Mesothelial cell of epicardium (in vitro differentiated cells): ENCODE results near the gene CSNK1G2. TPM values are rescaled to one million over a fixed set of nuclear protein-coding genes. Genes with fewer than 3 reads are reported as not detected.

Experiments used
- DNase-seq, 2 experiments: peaks; one replicate each; pipeline ENCODE4 v3.0.0; 2021; ENCODE audit warnings: low spot score in 2 of 2; ENCODE audit not compliant: unreplicated experiment in 2 of 2
- H3K27ac Mint-ChIP-seq: 2 replicates; pipeline ENCODE4 v1.8.0; 2021; ENCODE audit warnings: mixed read lengths
- H3K27me3 Mint-ChIP-seq: 2 replicates; pipeline ENCODE4 v1.8.0; 2021; ENCODE audit warnings: low read depth, mixed read lengths
- H3K36me3 Mint-ChIP-seq: 2 replicates; pipeline ENCODE4 v1.8.0; 2021; ENCODE audit warnings: mixed read lengths
- H3K4me1 Mint-ChIP-seq: 2 replicates; pipeline ENCODE4 v1.8.0; 2021; ENCODE audit warnings: mixed read lengths
- H3K4me3 Mint-ChIP-seq: 2 replicates; pipeline ENCODE4 v1.8.0; 2021; ENCODE audit warnings: mild to moderate bottlenecking, moderate library complexity, mixed read lengths
- H3K9me3 Mint-ChIP-seq: 2 replicates; pipeline ENCODE4 v1.8.0; 2021; ENCODE audit warnings: mixed read lengths
- total RNA-seq: library from RNA; stranded (reverse); gene quantifications from 3 replicates; pipeline ENCODE4 v1.2.1, GENCODE V29; 2021
- TF ChIP-seq, protein P1 (sequence below): fragments of 200-600 bp; sonication (generic); IDR thresholded peaks from one replicate; pipeline ENCODE4 v1.5.0; 2021; ENCODE audit warnings: antibody characterized with exemption; ENCODE audit not compliant: unreplicated experiment

CSNK1G2 gene
- total RNA-seq, 1 donor from 2014 or later: 79.1 TPM

DNA sequence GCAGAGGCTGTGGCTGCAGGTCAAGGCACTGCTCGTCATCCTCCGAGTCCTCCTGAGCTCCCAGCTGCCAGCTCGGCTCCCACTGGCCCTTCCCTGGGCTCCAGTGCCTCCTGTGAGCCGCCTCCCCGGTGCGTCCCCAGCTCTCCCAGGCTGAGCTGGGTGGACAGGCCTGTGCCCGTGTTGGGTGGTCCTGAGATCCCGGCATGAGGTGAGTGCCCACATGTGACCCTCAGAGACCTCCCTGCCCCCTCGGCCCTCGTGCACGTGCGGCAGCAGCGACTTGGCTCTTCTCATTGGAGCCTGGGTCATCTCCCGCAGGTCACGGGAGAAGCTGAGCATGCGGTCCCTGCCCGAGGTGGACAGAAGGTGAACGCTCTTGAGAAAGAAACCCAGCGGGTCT, 20.3 kb upstream of the CSNK1G2 start:
- H3K27me3 Mint-ChIP-seq: no peaks in the 10 kb centered on the region
- TF ChIP-seq, protein P1, sequence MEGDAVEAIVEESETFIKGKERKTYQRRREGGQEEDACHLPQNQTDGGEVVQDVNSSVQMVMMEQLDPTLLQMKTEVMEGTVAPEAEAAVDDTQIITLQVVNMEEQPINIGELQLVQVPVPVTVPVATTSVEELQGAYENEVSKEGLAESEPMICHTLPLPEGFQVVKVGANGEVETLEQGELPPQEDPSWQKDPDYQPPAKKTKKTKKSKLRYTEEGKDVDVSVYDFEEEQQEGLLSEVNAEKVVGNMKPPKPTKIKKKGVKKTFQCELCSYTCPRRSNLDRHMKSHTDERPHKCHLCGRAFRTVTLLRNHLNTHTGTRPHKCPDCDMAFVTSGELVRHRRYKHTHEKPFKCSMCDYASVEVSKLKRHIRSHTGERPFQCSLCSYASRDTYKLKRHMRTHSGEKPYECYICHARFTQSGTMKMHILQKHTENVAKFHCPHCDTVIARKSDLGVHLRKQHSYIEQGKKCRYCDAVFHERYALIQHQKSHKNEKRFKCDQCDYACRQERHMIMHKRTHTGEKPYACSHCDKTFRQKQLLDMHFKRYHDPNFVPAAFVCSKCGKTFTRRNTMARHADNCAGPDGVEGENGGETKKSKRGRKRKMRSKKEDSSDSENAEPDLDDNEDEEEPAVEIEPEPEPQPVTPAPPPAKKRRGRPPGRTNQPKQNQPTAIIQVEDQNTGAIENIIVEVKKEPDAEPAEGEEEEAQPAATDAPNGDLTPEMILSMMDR: no peak
- DNase-seq: no peak
- no peak overlapping the region for H3K4me3 Mint-ChIP-seq
- peaks cover 26% of the 10 kb centered on the region for H3K36me3 Mint-ChIP-seq
- H3K9me3 Mint-ChIP-seq: no peaks in the 10 kb centered on the region
- H3K27ac Mint-ChIP-seq: no peak overlapping the region
- H3K4me1 Mint-ChIP-seq: no peaks in the 10 kb centered on the region

DNA sequence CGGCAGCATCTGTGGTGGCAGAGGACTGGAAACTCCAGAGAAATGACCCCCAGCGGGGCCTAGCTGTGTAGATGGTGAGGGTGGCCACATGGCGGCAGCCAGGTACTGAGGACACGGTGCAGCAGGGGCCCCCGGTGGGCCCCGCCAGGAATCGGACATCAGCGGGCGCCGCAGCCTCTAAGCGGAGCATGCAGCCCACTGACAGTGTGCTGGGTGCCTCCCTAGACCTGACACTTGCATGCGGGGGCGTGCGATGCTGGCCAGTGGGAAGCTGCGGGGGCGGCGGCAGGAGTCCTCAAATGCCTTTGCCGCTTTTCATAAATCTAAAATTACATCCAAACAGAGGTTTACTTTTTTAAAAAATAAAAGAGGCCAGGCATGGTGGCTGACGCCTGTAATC, 19.6 kb upstream of the CSNK1G2 start:
- DNase-seq: no peak
- peaks cover 26% of the 10 kb centered on the region for H3K36me3 Mint-ChIP-seq
- TF ChIP-seq, protein P1: no peak
- no peak overlapping the region for H3K4me3 Mint-ChIP-seq
- no peak overlapping the region for H3K27ac Mint-ChIP-seq
- no peaks in the 10 kb centered on the region for H3K4me1 Mint-ChIP-seq
- H3K9me3 Mint-ChIP-seq: no peaks in the 10 kb centered on the region
- H3K27me3 Mint-ChIP-seq: no peaks in the 10 kb centered on the region

DNA sequence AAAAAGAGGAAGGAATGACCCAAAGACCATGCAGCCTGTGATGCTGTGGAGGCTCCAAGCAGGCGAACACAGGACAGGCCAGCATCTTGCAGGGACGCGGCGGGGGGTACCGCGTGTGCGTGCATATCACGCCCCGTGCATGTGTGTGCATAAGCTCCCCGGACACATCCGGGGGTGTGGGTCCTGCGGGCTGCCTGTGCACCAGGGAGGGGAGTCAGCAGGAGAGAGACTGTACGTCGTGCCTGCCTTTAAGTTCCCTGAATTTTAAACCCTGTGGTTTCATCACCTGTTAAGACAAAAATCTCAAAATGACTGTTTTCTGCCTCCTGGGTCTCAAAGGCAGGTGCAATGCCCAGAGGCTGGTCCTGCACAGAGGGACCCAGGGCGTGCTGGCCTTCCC, 19.1 kb upstream of the CSNK1G2 start:
- H3K4me3 Mint-ChIP-seq: no peak overlapping the region
- H3K36me3 Mint-ChIP-seq: peaks cover 26% of the 10 kb centered on the region
- H3K9me3 Mint-ChIP-seq: no peaks in the 10 kb centered on the region
- no peak for DNase-seq
- no peak overlapping the region for H3K27ac Mint-ChIP-seq
- no peaks in the 10 kb centered on the region for H3K27me3 Mint-ChIP-seq
- H3K4me1 Mint-ChIP-seq: no peaks in the 10 kb centered on the region
- TF ChIP-seq, protein P1: no peak

DNA sequence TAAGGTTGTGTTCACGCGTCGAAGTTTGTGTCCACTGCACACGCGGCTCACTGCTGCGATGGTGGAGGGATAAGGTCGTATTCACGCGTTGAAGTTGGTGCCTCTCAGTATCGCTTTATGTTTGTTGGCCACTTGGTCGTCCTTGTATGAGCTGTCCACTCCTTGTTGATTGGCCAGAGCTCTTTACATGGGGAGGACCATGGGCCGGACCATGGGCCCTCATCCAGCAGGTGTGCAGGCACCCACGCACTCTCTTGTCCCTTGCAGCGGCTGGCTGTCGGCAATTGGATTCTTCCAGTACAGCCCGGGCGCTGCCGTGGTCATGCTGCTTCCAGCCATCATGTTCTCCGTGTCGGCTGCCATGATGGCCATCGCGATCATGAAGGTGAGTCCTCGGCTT, 18.2 kb upstream of the CSNK1G2 start:
- Mint-ChIP-seq H3K27me3 (no peaks in the 10 kb centered on the region), H3K4me3 (no peak overlapping the region), H3K4me1 (no peaks in the 10 kb centered on the region), H3K36me3 (peaks cover 23% of the 10 kb centered on the region), H3K9me3 (peaks cover 4% of the 10 kb centered on the region), H3K27ac (no peak overlapping the region)
- TF ChIP-seq, protein P1: no peak
- no peak for DNase-seq

DNA sequence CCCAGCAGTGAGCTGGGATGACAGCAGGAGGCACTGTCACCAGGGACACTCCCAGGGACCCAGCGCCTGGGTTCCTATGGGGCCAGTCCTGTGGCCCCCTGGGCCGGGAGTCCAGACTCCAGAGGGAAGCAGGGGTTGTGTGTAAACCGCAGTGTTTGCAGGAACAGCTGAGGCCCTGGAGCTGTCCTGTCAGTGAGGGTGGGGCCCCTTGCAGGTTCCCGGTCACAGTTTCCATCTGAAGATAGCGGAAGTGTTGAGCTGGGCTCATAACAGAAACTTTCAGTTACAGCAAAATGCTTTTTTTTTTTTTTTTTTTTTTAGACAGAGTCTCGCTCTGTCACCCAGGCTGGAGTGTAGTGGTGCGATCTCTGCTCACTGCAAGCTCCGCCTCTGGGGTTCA, 17.7 kb upstream of the CSNK1G2 start:
- DNase-seq: no peak
- no peaks in the 10 kb centered on the region for H3K4me1 Mint-ChIP-seq
- no peak overlapping the region for H3K4me3 Mint-ChIP-seq
- peaks cover 19% of the 10 kb centered on the region for H3K36me3 Mint-ChIP-seq
- TF ChIP-seq, protein P1: no peak
- H3K27me3 Mint-ChIP-seq: no peaks in the 10 kb centered on the region
- no peak overlapping the region for H3K27ac Mint-ChIP-seq
- H3K9me3 Mint-ChIP-seq: peaks cover 6% of the 10 kb centered on the region

DNA sequence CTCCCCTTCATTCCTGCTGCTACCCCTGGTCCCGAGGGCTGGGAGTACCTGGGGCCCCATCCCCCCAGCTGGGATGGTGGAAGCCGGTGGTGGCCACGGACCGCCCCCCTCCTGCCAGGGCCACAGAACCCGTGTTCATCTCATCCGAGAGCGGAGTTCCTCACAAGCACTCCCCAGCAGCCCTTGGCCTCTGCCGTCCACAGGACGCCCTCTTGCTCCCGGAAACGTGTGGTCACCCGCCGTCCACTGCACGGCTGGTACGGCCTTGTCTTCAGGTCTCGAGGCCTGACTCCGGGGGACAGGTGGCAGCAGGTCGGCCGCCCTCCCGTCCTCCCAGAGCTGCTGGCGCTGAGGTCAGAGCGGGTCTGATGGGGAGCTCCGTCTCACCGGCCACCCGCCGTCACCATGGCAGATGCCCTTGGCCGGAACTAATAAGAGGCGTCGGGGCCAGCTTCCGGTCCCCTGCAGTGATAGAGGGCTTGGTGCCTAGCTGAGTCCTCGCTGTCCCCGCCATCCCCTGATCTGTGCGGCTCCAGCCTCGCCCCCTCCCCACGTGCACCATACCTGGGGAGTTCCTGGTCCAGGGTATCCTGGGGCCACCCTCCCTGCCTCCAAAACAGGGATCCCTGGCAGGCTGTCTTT, 16.5 kb upstream of the CSNK1G2 start:
- Mint-ChIP-seq H3K27me3 (no peaks in the 10 kb centered on the region), H3K4me1 (no peaks in the 10 kb centered on the region), H3K9me3 (peaks cover 6% of the 10 kb centered on the region), H3K36me3 (peaks cover 19% of the 10 kb centered on the region), H3K27ac (no peak overlapping the region), H3K4me3 (no peak overlapping the region)
- TF ChIP-seq, protein P1: no peak
- DNase-seq: no peak
